Erythroblast (primary cell): ENCODE results near the gene BRD1.

Experiments
- GATA1 ChIP-seq: IDR thresholded peaks from 2 replicates; pipeline ENCODE4 v1.6.1; 2011; ENCODE audit warnings: low read depth, mild to moderate bottlenecking, control low read depth, low read length, moderate library complexity
- POLR2A ChIP-seq: IDR thresholded peaks from 2 replicates; pipeline ENCODE4 v1.6.1; 2011; ENCODE audit warnings: mild to moderate bottlenecking, low read length

DNA sequence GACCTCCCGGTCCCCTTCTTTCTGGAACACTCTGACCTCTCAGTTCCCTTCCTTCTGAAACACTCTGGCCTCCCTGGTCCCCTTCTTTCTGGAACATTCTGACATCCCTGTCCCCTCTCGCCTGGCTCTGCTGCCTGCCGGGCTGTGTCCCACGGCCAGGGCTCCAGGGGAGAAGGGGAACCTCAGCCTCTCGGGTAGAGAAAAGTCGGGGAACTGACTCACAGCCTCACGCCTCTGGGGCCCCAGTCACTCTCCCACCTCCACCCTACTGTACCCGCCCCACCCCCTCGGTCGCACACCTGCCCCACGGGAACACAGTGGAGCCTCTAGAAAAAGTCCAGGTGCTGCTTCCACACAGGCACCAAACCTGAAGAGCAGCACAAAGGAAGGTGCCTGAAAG lies 93.3 kb downstream of the BRD1 start:
- no peak for TF ChIP-seq POLR2A
- TF ChIP-seq GATA1 = no peak
